OCI-LY7 (cell line): Measurements from ENCODE around the gene RREB1. TPM values are rescaled to one million over a fixed set of nuclear protein-coding genes. Genes with fewer than 3 reads are reported as not detected.

Experiments
- BruUV-seq: library from RNA; stranded (reverse); fragments of 400-500 nt; replicated peaks from 2 replicates; lab custom pipeline; 2021; lab: Mats Ljungman, UMichigan
- CTCF ChIA-PET: fragments of 300-600 bp; sonication (Branson Sonifier 250); formaldehyde crosslinking; loops from one replicate; lab custom pipeline; 2022; ENCODE audit warnings: antibody characterized with exemption; ENCODE audit not compliant: unreplicated experiment; lab: Charles Lee
- POLR2A ChIA-PET: fragments of 300-600 bp; sonication (Branson Sonifier 250); formaldehyde crosslinking; loops from one replicate; lab custom pipeline; 2022; ENCODE audit warnings: antibody characterized with exemption; lab: Charles Lee
- DNase-seq: peaks from one replicate; pipeline ENCODE4 v3.0.0-alpha.2; 2015; ENCODE audit warnings: low spot score
- H2AFZ ChIP-seq: fragments of 200-600 bp; sonication (generic), shearing (Covaris generic); 2 replicates; pipeline ENCODE4 v1.6.1; 2014; ENCODE audit warnings: mild to moderate bottlenecking, antibody characterized with exemption, low read length, moderate library complexity
- H3K27ac ChIP-seq: fragments of 200-600 bp; sonication (generic); 2 replicates; pipeline ENCODE4 v1.5.1; 2014; ENCODE audit warnings: mixed run types, low read depth, mild to moderate bottlenecking, moderate library complexity, low read length, inconsistent platforms; ENCODE audit not compliant: poor library complexity, severe bottlenecking
- H3K36me3 ChIP-seq: fragments of 200-600 bp; sonication (generic); 2 replicates; pipeline ENCODE4 v1.6.1; 2014; ENCODE audit warnings: mild to moderate bottlenecking, antibody characterized with exemption, low read length, moderate library complexity, mixed read lengths; ENCODE audit not compliant: insufficient read depth
- H3K4me1 ChIP-seq: fragments of 200-600 bp; sonication (generic); 2 replicates; pipeline ENCODE4 v1.5.1; 2014; ENCODE audit warnings: mild to moderate bottlenecking, low read length; ENCODE audit not compliant: insufficient read depth, poor library complexity, severe bottlenecking
- H3K4me2 ChIP-seq: fragments of 200-600 bp; sonication (generic); 2 replicates; pipeline ENCODE4 v1.6.1; 2014; ENCODE audit warnings: mild to moderate bottlenecking, low read length
- H3K4me3 ChIP-seq: fragments of 200-600 bp; sonication (generic); 2 replicates; pipeline ENCODE4 v1.5.1; 2014; ENCODE audit warnings: mild to moderate bottlenecking, low read depth, low read length; ENCODE audit not compliant: poor library complexity, severe bottlenecking
- H3K79me2 ChIP-seq: fragments of 200-600 bp; sonication (generic); 2 replicates; pipeline ENCODE4 v1.6.1; 2016; ENCODE audit warnings: low read depth, mild to moderate bottlenecking, low read length, moderate library complexity, mixed read lengths; ENCODE audit not compliant: insufficient read depth
- H3K9me2 ChIP-seq: fragments of 200-600 bp; sonication (generic); 2 replicates; pipeline ENCODE4 v1.6.1; 2016; ENCODE audit warnings: mild to moderate bottlenecking, low read length, mixed read lengths; ENCODE audit not compliant: insufficient read depth
- H3K9me3 ChIP-seq: fragments of 200-600 bp; sonication (generic); 2 replicates; pipeline ENCODE4 v1.6.1; 2014; ENCODE audit warnings: mild to moderate bottlenecking, mixed run types, low read length, mixed read lengths
- H4K20me1 ChIP-seq: fragments of 200-600 bp; sonication (generic); 2 replicates; pipeline ENCODE4 v1.6.1; 2014; ENCODE audit warnings: mild to moderate bottlenecking, antibody characterized with exemption, low read length, moderate library complexity, mixed read lengths; ENCODE audit not compliant: insufficient read depth
- EZH2phosphoT487 ChIP-seq: fragments of 200-600 bp; sonication (generic); IDR thresholded peaks from 2 replicates; pipeline ENCODE4 v1.6.1; 2018; ENCODE audit warnings: low read depth, borderline replicate concordance, mild to moderate bottlenecking, mixed run types, antibody characterized with exemption, low read length, moderate library complexity, mixed read lengths
- intact Hi-C: fragments of 100-400 bp; cut with micrococcal nuclease; formaldehyde crosslinking; loops from one replicate; pipeline ENCODE4 v1.10.0; 2022; ENCODE audit not compliant: unreplicated experiment
- total RNA-seq, 2 experiments: library from RNA; depleted of rRNA in 1 of 2; stranded (reverse); fragments of >200 nt in 1 of 2; shearing (Covaris generic) in 1 of 2; gene quantifications; 2 replicates each; pipeline ENCODE4 v1.2.3, GENCODE V29; 2014 to 2022
- TF ChIP-seq, protein P1 (sequence below): fragments of 200-600 bp; sonication (generic); conservative IDR thresholded peaks from 2 replicates; pipeline ENCODE4 v1.5.1; 2014; ENCODE audit warnings: mild to moderate bottlenecking, antibody characterized with exemption, low read length, moderate library complexity, mixed read lengths

The RREB1 gene
- total RNA-seq, 2 experiments from 2014 or later: 4.4 to 7.1 TPM

DNA sequence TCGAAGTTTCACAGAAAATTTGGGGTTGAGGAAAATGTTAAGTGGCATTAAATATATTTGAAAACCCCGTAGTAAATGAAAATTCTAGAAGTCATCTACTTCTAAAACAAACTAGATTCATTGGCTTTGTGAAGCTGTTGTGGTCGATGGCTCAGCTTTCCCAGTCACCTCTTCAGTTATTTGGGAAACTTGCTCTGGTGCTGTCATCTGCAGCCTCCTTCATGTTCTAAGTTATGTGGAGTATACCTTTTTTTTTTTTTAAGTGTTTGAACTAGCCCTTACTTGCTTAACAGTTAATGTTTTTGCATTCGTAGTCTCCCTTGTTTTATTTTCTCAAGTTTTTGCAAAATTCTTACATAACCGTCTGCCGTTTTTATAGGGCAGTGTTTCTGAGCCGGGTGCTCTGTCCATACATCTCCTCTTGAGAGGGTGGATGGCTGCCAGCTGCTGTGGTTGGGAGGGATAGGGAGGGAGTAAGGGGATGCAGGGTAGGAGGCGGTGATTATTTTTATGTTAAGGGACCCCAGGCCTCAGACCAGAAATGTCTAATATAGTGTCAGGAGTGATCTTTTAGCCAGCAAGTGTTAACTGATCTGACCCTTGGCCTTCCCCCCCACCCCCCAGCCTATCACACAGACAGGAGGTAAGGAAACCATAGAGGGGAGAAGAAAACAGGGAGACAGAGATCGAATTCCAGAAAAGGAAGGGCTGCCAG is 7.1 kb downstream of the RREB1 start:
- no peak for DNase-seq
- Histone ChIP-seq H3K4me1 (peaks cover 4% of the 10 kb centered on the region), H3K36me3 (no peaks in the 10 kb centered on the region), H3K4me3 (no peak overlapping the region), H4K20me1 (peaks cover 9% of the 10 kb centered on the region), H2AFZ (no peak overlapping the region), H3K4me2 (no peak overlapping the region), H3K9me3 (no peaks in the 10 kb centered on the region), H3K79me2 (peaks cover 6% of the 10 kb centered on the region; the same call in 1 of the 2 replicates), H3K9me2 (no peaks in the 10 kb centered on the region), H3K27ac (no peak overlapping the region)
- no TSS peak for BruUV-seq
- TF ChIP-seq, protein P1, sequence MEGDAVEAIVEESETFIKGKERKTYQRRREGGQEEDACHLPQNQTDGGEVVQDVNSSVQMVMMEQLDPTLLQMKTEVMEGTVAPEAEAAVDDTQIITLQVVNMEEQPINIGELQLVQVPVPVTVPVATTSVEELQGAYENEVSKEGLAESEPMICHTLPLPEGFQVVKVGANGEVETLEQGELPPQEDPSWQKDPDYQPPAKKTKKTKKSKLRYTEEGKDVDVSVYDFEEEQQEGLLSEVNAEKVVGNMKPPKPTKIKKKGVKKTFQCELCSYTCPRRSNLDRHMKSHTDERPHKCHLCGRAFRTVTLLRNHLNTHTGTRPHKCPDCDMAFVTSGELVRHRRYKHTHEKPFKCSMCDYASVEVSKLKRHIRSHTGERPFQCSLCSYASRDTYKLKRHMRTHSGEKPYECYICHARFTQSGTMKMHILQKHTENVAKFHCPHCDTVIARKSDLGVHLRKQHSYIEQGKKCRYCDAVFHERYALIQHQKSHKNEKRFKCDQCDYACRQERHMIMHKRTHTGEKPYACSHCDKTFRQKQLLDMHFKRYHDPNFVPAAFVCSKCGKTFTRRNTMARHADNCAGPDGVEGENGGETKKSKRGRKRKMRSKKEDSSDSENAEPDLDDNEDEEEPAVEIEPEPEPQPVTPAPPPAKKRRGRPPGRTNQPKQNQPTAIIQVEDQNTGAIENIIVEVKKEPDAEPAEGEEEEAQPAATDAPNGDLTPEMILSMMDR: no peak
- TF ChIP-seq EZH2phosphoT487: no peak
- POLR2A ChIA-PET: interaction anchor here (0.6 kb wide), 1 partner anchor 9 kb away, joined by 3 read pairs; no protein-coding TSS in a partner anchor
- intact Hi-C loops: no loop called here
- CTCF ChIA-PET: no interaction called here

DNA sequence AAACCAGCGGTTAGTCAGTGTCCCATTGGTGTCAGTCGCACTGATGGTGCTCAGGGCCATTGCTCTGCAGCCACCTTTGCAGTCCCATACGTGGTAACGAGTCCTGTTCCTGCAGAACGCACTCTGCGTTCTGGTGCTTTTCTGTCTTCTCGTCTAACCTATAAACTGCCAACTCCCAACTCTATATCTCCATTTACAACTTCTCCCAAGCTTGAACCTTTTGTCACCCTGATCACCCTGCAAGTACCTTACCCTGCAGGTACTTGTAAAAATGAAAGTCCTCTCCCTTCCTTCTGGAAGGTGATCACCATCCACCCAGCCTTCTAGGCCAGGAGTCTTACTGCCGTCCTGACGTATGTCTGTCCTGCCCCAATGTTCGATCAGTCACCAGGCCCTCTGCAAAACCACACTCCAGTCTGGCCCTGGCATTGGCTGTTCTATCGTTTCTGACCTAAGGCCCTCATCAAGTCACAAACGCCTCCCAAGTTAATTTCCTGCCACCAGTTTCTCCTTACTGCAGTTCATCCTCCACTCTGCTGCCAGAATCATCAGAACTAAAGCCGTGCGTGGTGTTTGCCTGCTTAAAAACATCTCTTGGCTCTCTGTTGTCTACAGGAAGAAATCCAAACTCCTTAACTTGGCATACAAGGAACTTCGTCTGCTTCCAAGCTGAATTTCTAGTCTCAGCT is 7.9 kb downstream of the RREB1 start:
- TF ChIP-seq, protein P1: no peak
- no peak for TF ChIP-seq EZH2phosphoT487
- ChIA-PET CTCF (no interaction called here), POLR2A (interaction anchor here (0.6 kb wide), 2 partner anchors 9 to 20 kb away, joined by 3 to 5 read pairs; no protein-coding TSS in a partner anchor)
- no peak for DNase-seq
- H4K20me1 ChIP-seq: peaks cover 9% of the 10 kb centered on the region
- BruUV-seq: no TSS peak
- no peak overlapping the region for H2AFZ ChIP-seq
- intact Hi-C loops: no loop called here
- no peaks in the 10 kb centered on the region for H3K36me3 ChIP-seq
- peaks cover 5% of the 10 kb centered on the region; the same call in 1 of the 2 replicates for H3K79me2 ChIP-seq
- H3K4me1 ChIP-seq: no peaks in the 10 kb centered on the region
- H3K9me2 ChIP-seq: no peaks in the 10 kb centered on the region
- no peaks in the 10 kb centered on the region for H3K9me3 ChIP-seq
- no peak overlapping the region; the same call in 1 of the 2 replicates for H3K4me2 ChIP-seq
- no peak overlapping the region for H3K4me3 ChIP-seq
- H3K27ac ChIP-seq: no peak overlapping the region
